ENCODE measurements around the gene CBX8. TPM values are rescaled to one million over a fixed set of nuclear protein-coding genes. Genes with fewer than 3 reads are reported as not detected.

Gene CBX8
- total RNA-seq, 1 donor from 2014 or later = 23.1 TPM

GRCh38 chr17:79810130-79811010 is 13.5 kb upstream of the CBX8 start:
- Mint-ChIP-seq H3K4me1 (ENCODE audit: low read depth) (peaks cover 17% of the 10 kb centered on the region), H3K27me3 (peaks cover 51% of the 10 kb centered on the region), H3K27ac (peak overlapping the region; percentile 80), H3K36me3 (ENCODE audit: insufficient read depth) (no peaks in the 10 kb centered on the region), H3K9me3 (ENCODE audit: low read depth) (no peaks in the 10 kb centered on the region), H3K4me3 (ENCODE audit: low read depth) (peak overlapping the region; percentile 58)
- DNase-seq (ENCODE audit: low spot score, unreplicated experiment) = peak; percentile 78
- no peak for TF ChIP-seq CTCF (IDR thresholded peaks at IDR 0.05; ENCODE audit: unreplicated experiment)

- no peaks in the 10 kb centered on the region for H3K9me3 Mint-ChIP-seq (ENCODE audit: low read depth)
- no peaks in the 10 kb centered on the region for H3K36me3 Mint-ChIP-seq (ENCODE audit: insufficient read depth)
- H3K4me3 Mint-ChIP-seq (ENCODE audit: low read depth) = peak overlapping the region; percentile 69
- H3K27ac Mint-ChIP-seq = peak overlapping the region; percentile 93
- H3K27me3 Mint-ChIP-seq = peaks cover 58% of the 10 kb centered on the region
- no peak for TF ChIP-seq CTCF (IDR thresholded peaks at IDR 0.05; ENCODE audit: unreplicated experiment)
- no peak for DNase-seq (ENCODE audit: low spot score, unreplicated experiment)
- H3K4me1 Mint-ChIP-seq (ENCODE audit: low read depth) = peaks cover 17% of the 10 kb centered on the region
Observed at GRCh38 chr17:79809530-79810129, 12.8 kb upstream of the CBX8 start.

GRCh38 chr17:79808763-79809529 is 12.1 kb upstream of the CBX8 start:
- H3K9me3 Mint-ChIP-seq (ENCODE audit: low read depth) = no peaks in the 10 kb centered on the region
- peaks cover 14% of the 10 kb centered on the region for H3K4me1 Mint-ChIP-seq (ENCODE audit: low read depth)
- H3K36me3 Mint-ChIP-seq (ENCODE audit: insufficient read depth) = no peaks in the 10 kb centered on the region
- TF ChIP-seq CTCF (IDR thresholded peaks at IDR 0.05; ENCODE audit: unreplicated experiment) = peak; percentile 54
- H3K27ac Mint-ChIP-seq = peak overlapping the region; percentile 93
- peak overlapping the region; percentile 52 for H3K4me3 Mint-ChIP-seq (ENCODE audit: low read depth)
- peaks cover 57% of the 10 kb centered on the region for H3K27me3 Mint-ChIP-seq
- DNase-seq (ENCODE audit: low spot score, unreplicated experiment) = no peak

GRCh38 chr17:79806863-79807720 is 10.2 kb upstream of the CBX8 start:
- no peak overlapping the region for H3K27ac Mint-ChIP-seq
- H3K4me1 Mint-ChIP-seq (ENCODE audit: low read depth) = peaks cover 12% of the 10 kb centered on the region
- no peak for TF ChIP-seq CTCF (IDR thresholded peaks at IDR 0.05; ENCODE audit: unreplicated experiment)
- H3K4me3 Mint-ChIP-seq (ENCODE audit: low read depth) = no peak overlapping the region
- H3K36me3 Mint-ChIP-seq (ENCODE audit: insufficient read depth) = no peaks in the 10 kb centered on the region
- DNase-seq (ENCODE audit: low spot score, unreplicated experiment) = no peak
- no peaks in the 10 kb centered on the region for H3K9me3 Mint-ChIP-seq (ENCODE audit: low read depth)
- H3K27me3 Mint-ChIP-seq = peaks cover 69% of the 10 kb centered on the region

Measured in progenitor cell of endocrine pancreas (in vitro differentiated cells).